Frontal cortex (tissue), 4 donors: ENCODE data around the gene RGS3. TPM values are rescaled to one million over a fixed set of nuclear protein-coding genes. Genes with fewer than 3 reads are reported as not detected.
"Not testable (repeated sequence)": the region's sequence is repeated elsewhere in the genome, so short reads cannot be mapped to it uniquely, and the experiment has no call there.

Experiments
- DNase-seq, 2 donors: peaks; one replicate each; pipeline ENCODE4 v3.0.0; 2012; ENCODE audit warnings: low spot score in 2 of 2
- FAIRE-seq: peaks from 2 replicates; lab custom pipeline; 2012; peaks lifted over from hg19 to GRCh38; lab: Jason Lieb, UNC
- total RNA-seq: library from RNA; depleted of rRNA; stranded (reverse); fragments of >200 nt; gene quantifications from one replicate; pipeline ENCODE4 v1.2.3, GENCODE V29; 2014
- donor health status: control.
- donor health status: control.
- donor health status: control.

RGS3 gene
- total RNA-seq, 1 donor from 2014 or later: 11.4 TPM

DNA sequence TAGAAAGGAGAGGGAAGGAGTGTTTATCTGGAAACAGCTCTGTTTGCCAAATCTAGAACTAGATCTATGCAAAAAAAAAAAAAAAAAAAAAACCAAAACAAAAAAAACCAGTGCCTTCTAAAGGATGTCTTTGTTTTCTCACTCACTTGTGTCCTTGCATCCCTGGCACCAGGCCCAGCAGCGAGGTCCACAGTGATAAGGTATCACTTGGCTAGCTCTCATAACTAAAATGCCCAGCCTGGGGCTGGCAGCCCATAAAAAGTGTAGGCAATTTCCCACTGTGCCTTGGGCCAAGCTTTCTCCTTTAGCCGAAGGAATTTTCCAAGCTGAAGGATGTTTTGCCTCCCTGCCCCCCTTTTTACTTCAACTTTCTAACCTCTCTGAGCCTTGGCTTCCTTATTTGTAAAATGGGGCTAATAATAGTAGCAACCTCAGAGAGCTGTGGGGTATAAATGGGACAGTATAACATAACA, 20.8 kb downstream of the RGS3 start:
- no peak for DNase-seq
- FAIRE-seq: no peak

DNA sequence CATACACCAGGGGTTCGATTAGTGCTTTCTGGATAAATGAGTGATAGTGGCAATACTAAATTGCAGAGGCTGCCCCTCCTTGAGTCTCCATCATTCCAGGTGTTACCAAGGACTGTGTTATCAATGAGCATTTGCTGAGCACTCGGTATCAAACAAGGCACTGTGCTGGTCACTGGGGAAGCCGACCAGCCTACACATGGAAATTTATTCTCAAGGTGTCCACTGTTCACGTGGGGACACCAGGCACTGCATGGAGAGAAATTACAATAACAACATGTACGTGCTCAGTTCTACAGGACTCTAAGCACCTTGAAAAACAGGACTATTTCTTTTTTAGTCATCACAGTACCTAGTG, 22.2 kb downstream of the RGS3 start:
- DNase-seq (no peak), FAIRE-seq (no peak)

- FAIRE-seq: no peak
- DNase-seq: no peak
These were observed 22.8 kb downstream of the RGS3 start for GRCh38 chr9:113486327-113486726.

DNA sequence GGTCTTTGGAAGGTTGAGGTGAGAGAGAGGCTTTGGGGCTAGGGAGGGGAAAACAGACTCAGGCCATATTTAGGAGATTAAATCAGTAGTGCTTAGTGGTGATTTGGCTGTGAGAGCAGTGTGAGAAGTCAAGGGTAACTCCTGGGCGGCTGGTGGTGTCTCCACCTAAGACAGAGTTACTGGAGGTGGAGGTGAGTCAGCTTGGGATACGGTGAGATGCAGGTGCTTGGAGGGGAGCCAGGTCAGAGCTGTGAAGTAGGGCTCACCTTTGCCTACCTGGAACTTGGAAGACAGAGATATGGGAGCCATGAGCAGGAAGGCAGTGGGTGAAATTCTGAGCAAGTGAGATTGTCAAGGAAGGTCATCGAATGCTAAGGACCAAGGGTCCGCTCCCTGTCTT, 24.5 kb downstream of the RGS3 start:
- DNase-seq (no peak), FAIRE-seq (no peak)

- DNase-seq: no peak
- no peak for FAIRE-seq
These were observed 25.0 kb downstream of the RGS3 start for GRCh38 chr9:113488490-113488889.

DNA sequence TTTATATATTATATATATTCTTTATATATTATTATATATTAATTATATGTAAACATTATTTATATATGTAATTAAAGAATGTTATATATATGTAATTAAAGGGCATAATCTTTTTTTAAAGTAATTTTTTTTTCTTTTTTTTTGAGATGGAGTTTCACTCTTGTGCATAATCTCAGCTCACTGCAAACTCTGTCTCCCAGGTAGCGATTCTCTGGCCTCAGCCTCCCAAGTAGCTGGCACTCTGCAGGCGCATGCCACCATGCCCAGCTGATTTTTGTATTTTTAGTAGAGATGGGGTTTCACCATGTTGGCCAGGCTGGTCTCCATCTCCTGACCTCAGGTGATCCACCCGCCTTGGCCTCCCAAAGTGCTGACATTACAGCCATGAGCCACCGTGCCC, 27.6 kb downstream of the RGS3 start:
- not testable (repeated sequence) for FAIRE-seq, DNase-seq

DNA sequence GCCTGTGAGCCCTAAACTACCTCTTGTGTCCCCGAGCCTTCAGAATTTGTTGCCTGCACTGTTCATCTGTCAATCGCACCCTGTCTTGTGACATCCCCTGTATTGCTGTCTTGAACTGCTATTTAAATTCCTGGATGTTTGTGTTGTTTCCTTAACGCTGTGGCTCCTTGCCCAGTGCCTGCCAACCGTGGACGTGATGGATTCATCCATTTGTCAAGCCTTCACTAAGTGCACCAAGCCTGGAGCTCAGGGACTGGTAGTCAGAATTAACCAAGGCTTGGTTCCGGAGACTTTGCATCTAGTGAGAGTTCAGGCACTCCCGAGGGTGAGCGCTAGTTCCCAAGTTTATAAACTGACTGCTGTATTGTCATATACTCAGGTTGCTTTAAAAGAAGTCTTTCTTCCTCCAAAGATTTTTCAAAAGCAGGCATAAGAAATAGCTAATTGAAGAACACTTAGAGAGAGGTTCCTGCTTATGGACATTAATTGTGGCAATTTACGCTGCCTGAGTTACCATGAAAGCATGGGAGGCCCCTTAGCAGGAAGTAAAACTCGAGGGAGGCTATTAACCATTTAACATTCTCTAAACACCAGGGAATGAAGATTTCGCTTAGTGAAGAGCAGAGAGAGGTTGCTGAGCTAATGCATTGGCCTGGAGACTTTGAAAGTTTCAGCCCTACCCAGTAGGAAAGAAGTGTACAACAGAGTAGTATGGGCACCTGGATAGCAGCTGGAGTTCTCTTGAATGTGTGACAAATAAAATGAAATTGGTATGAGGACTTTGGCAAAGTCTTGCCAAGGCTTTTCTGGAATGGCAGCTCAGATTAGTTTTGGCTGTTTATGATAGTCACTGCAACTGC, 29.0 kb downstream of the RGS3 start:
- FAIRE-seq (no peak), DNase-seq (no peak)

DNA sequence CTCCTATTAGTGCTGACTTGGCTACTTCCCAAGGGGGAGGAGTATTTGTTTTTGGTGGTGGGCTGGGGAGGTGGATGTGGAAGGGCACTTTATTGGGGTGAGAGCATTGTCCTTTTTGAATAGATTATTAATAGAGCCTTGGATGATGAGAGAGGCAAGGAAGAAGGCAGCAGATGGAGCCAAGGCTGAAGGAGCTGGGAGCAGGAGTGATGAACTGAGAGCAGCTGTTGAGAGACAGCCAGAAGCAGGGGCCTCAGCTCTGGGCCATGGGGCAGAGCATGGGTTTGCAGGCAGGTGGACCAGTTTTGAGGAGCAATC, 29.6 kb downstream of the RGS3 start:
- no peak for FAIRE-seq

DNA sequence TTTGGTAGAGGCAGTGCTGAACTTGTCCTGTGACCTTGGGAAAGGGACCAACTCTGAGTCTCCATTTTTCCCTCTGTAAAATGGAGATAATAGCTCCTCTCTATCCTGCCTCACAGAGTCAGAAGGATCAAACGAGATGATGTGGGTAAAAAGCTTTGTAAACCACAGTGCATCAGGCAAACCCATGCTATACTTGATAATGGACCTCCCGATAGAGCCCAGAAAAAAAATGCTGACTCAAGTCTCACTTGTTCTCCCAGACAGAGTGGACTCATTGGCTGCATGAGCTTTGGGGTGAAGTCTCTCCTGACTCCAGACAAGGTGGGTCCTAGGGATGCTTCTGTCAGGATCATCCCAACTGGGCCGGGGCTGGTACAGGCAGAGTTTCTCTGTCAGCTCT, 32.0 kb downstream of the RGS3 start:
- no peak for DNase-seq
- no peak for FAIRE-seq

More for the DNA sequence above, 29.6 kb downstream of the RGS3 start:
- DNase-seq: no peak

DNA sequence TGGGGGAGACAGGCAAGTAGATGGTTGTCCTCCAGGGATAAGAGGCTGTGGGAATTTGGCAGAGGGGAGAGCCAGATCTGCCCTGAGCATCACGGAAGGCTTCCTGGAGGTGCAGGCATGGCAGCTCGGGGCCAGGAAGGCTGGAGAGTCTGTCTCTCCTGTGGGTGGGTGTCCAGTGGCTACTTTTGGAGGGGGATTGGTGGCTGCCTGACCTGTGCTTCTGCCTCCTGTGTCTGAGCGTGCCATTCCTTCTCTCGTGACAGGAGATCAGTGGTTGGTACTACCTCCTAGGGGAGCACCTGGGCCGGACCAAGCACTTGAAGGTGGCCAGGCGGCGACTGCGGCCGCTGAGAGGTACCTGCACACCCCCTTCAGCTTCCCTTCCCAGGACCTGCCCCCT, 33.5 kb downstream of the RGS3 start:
- FAIRE-seq: no peak

DNA sequence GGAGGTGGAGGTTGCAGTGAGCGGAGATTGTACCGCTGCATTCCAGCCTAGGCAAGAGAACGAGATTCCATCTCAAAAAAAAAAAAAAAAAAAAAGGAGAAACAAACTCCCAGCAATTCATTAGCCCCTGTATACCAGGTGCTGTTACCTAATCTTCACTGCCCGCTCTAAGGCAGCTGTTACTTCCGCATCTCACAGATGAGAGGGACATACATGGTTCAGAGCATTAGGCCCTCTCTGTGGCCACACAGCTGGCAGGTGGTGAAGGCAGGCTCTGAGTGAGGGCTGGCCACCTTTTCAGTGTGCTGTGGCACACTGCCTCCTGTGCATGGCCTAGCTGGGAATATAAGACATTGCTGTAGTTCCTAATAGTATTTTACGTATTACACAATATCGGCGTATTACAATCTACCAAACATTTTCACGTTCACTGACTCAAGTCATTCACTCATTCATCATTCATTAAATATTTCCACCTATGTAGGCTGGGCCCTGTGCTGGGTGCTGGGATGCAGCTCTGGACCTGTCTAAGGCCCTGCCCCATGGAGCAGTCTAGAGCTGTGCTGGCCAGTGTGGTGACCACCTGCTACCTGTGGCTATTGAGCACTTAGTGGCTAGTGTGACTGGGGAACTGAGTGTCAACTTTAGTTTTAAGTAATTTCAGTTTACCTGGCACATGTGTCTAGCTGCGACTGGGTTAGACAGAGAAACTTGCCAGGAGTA, 35.8 kb downstream of the RGS3 start:
- DNase-seq: no peak
- FAIRE-seq: no peak

More for the DNA sequence above, 33.5 kb downstream of the RGS3 start:
- DNase-seq: no peak

DNA sequence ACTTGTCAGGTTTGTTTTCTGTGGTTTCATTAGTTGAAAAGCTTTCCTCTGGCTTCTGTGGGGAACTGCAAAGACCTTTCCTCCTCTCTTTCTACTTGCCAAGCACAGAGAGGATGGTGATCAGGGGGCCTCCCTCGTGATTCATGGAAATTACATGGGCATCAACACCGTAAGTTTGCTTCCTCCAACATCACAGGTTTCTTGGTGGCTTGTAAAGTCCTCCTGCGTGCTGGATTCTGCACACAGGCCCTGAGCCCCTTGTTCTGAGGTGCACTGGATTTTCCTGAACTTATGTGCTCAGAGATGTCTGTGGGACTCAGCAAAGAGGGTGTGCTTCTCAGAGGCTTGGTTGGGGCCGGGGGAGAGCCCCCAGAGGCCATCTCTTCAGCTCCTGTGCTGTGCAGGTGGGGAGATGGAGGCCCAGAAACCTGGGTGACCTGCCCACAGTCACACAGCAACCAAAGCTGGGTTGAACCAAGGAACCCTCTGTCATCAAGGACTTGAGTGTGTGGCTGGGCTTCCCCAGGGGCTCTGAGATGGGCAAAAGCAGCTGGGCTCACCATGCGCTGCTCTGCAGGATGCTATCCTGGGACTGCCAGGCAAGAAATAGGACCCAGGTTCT, 36.5 kb downstream of the RGS3 start:
- DNase-seq (no peak), FAIRE-seq (no peak)

GRCh38 chr9:113501129-113501686, 37.7 kb downstream of the RGS3 start:
- no peak for DNase-seq
- no peak for FAIRE-seq

DNA sequence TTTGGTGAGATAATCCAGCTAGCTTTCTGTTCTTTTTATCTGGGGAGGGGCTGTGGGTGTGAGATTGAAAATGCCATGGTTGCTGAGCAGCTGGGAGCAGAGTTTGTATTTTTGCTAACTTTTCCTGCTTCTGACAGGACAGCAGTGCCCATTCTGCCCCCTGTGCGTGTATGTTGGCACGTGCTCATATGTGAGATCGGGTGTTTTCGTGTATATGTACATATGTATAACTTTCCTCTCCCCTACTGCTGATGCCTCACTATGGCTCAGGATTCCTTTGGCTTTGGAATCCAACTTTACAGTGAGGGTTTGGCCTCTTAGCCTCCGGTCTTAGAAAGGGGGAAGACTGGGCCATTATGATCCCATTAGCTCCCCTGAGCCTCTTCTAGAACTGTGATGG, 38.3 kb downstream of the RGS3 start:
- no peak for DNase-seq
- FAIRE-seq: no peak

DNA sequence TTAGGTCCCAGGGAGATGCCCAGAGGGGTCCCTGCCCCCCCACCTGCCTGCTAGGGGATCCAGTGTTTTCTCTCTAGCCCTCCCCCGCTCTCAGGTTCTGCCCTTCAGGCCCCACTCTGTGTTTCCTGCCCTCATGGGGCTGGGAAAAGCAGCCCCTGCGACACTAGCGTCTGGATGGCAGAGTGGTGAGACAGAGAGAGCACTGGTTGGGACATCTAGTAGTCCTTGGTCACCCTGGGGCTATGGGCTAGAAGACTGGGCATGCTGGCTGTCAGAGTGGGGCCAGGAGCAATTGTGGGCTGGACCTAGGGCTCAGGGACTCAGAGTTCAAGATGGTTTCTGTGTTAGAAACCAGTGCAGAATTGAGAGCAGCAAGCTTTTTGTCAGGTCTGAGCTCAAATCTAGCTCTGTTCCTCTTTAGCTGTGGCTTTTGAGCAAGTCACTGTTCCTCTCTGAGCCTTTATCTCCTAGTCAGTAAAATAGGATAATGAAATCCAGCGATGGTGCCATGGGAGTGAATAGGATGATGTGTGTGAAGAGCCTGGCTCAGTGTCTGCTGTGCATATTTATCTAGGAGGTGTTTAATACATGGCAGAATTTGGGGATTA, 39.0 kb downstream of the RGS3 start:
- no peak for FAIRE-seq
- no peak for DNase-seq

DNA sequence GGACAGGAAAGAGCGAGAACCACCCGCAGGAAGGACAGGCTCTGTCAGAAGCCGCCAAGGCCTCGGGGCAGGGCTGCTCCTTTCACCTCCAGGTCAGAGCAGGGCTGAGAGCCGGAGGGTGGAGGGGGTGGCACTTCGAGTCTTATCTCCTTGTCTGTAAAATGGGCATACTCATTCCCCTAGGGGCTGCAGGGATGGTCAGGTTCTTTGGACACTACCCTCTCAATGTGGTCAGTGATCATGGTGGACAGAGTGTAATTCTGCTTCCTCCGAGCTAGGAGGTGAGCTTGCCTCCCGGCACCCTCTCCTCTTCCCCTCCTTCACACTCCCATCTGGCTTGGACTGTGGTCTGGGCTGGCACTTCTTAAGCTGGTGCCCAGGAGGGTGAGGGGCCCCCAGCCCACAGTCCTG, 39.6 kb downstream of the RGS3 start:
- FAIRE-seq: no peak
- DNase-seq: no peak

GRCh38 chr9:113503613-113504211, 40.2 kb downstream of the RGS3 start:
- no peak for FAIRE-seq
- no peak for DNase-seq

DNA sequence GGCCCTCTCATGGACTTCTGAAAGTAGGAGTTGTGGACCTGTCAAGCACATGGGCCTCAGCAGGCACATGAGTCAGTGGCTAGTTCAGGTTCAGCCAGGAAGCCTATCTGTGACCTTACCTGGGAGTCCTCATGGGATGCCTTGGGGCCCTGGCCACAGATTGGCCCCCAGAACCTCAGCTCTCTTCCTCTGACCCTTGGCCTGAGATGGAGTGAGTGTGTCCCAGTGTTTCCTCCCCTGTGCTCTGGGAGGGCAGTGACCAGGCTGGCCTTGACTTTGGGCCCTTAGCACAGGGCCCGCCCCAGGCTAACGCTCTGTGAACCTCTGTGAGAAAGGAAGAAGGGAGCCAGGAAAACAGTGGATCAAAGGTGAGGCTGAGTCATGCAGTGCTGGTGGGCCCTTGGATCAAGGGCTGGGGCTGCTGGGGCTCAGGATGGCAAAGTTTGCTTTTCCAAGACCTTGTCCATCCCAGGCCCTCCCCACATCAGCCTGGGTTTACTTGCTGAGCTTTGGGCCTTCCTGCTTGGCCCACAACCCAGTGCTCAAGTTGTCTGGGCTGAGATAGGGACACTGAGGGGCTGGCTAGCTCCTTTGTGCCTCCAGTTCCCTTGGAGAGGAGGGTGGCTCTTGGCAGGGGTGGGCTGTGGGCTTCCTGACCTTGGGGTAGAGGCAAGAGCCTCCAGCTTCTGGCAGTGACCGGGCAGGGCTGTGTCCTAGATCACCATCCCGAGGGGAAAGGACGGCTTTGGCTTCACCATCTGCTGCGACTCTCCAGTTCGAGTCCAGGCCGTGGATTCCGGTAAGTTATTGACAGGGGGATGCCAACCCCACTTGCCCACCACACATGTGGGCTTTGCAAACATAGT, 41.4 kb downstream of the RGS3 start:
- no peak for DNase-seq
- no peak for FAIRE-seq

- no peak for FAIRE-seq
- no peak for DNase-seq
These were observed 42.6 kb downstream of the RGS3 start for GRCh38 chr9:113506090-113506589.
